ENCODE data around the gene LRRC2.

LRRC2 gene

GRCh38 chr3:46558184-46559043 is 7.7 kb downstream of the LRRC2 start:
- DNase-seq, result peak; percentile 68 to 76

DNA sequence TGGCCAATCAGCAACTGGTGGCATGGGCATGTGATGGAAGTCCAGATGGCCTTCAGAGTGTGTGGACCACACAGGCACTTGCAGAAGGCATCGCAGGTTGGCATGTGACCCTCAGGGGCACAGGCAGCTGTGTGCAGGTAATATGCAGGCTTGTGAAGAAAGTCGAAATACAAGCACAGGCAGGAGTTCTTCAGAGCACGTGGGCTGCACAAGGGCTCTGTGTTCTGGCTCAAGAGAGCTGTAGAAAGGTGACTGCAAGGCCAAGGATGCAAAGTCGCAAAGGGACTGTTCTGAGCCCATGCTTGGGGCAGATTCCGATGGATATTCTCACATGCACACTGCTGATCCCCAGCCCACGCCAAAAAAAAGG is 8.3 kb downstream of the LRRC2 start:
- no peak for DNase-seq
- H3K27ac ChIP-seq, result no peak overlapping the region
- no peak overlapping the region for H3K4me3 ChIP-seq
- H3K4me1 ChIP-seq, result no peaks in the 10 kb centered on the region
- no peaks in the 10 kb centered on the region for H3K36me3 ChIP-seq
- intact Hi-C loops (cut with DNase I; ENCODE audit: low total_unique reads), result no loop called here
- no peaks in the 10 kb centered on the region for H3K9me3 ChIP-seq
- peaks cover 0 to 12% of the 10 kb centered on the region in 2 donors for H3K27me3 ChIP-seq
- TF ChIP-seq, protein P1, sequence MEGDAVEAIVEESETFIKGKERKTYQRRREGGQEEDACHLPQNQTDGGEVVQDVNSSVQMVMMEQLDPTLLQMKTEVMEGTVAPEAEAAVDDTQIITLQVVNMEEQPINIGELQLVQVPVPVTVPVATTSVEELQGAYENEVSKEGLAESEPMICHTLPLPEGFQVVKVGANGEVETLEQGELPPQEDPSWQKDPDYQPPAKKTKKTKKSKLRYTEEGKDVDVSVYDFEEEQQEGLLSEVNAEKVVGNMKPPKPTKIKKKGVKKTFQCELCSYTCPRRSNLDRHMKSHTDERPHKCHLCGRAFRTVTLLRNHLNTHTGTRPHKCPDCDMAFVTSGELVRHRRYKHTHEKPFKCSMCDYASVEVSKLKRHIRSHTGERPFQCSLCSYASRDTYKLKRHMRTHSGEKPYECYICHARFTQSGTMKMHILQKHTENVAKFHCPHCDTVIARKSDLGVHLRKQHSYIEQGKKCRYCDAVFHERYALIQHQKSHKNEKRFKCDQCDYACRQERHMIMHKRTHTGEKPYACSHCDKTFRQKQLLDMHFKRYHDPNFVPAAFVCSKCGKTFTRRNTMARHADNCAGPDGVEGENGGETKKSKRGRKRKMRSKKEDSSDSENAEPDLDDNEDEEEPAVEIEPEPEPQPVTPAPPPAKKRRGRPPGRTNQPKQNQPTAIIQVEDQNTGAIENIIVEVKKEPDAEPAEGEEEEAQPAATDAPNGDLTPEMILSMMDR (IDR thresholded peaks at IDR 0.05), result no peak

More at GRCh38 chr3:46558184-46559043, 7.7 kb downstream of the LRRC2 start:
- no peak overlapping the region for H3K27ac ChIP-seq
- no peaks in the 10 kb centered on the region for H3K36me3 ChIP-seq
- TF ChIP-seq, protein P1 (IDR thresholded peaks at IDR 0.05), result peak in 1 of 2 experiments; percentile 7
- peak overlapping the region; percentile 30 to 33 for H3K4me3 ChIP-seq
- H3K9me3 ChIP-seq, result no peaks in the 10 kb centered on the region
- peaks cover 0 to 13% of the 10 kb centered on the region in 2 donors for H3K27me3 ChIP-seq
- intact Hi-C loops (cut with DNase I; ENCODE audit: low total_unique reads), result no loop called here
- no peaks in the 10 kb centered on the region for H3K4me1 ChIP-seq

GRCh38 chr3:46553154-46553553 is 12.9 kb downstream of the LRRC2 start:
- Histone ChIP-seq H3K4me1 (no peaks in the 10 kb centered on the region), H3K27ac (no peak overlapping the region), H3K4me3 (no peak overlapping the region), H3K27me3 (peaks cover 0 to 14% of the 10 kb centered on the region in 2 donors), H3K9me3 (no peaks in the 10 kb centered on the region), H3K36me3 (no peaks in the 10 kb centered on the region)
- TF ChIP-seq, protein P1 (IDR thresholded peaks at IDR 0.05), result no peak
- DNase-seq, result no peak
- intact Hi-C loops (cut with DNase I; ENCODE audit: low total_unique reads), result no loop called here

- H3K4me3 ChIP-seq, result no peak overlapping the region
- no peaks in the 10 kb centered on the region for H3K4me1 ChIP-seq
- intact Hi-C loops (cut with DNase I; ENCODE audit: low total_unique reads), result no loop called here
- H3K27me3 ChIP-seq, result peaks cover 0 to 8% of the 10 kb centered on the region in 2 donors
- DNase-seq, result no peak
- TF ChIP-seq, protein P1 (IDR thresholded peaks at IDR 0.05), result no peak
- no peak overlapping the region for H3K27ac ChIP-seq
- H3K36me3 ChIP-seq, result no peaks in the 10 kb centered on the region
- H3K9me3 ChIP-seq, result no peaks in the 10 kb centered on the region
Observed at GRCh38 chr3:46552538-46552937, 13.6 kb downstream of the LRRC2 start.

- peaks cover 0 to 5% of the 10 kb centered on the region in 2 donors for H3K27me3 ChIP-seq
- TF ChIP-seq, protein P1 (IDR thresholded peaks at IDR 0.05), result no peak
- no peaks in the 10 kb centered on the region for H3K9me3 ChIP-seq
- DNase-seq, result no peak
- no peaks in the 10 kb centered on the region for H3K36me3 ChIP-seq
- H3K4me1 ChIP-seq, result no peaks in the 10 kb centered on the region
- intact Hi-C loops (cut with DNase I; ENCODE audit: low total_unique reads), result no loop called here
- H3K4me3 ChIP-seq, result no peak overlapping the region
- H3K27ac ChIP-seq, result no peak overlapping the region
Observed at GRCh38 chr3:46551615-46552014, 14.5 kb downstream of the LRRC2 start.

Measured in tibial artery (tissue), 4 donors.